Esophagus squamous epithelium (tissue), 4 donors: ENCODE measurements around the gene AIFM3.

Experiments
- POLR2A ChIP-seq, 4 donors: fragments of 450-650 bp; IDR thresholded peaks; one replicate each; pipeline ENCODE4 v1.6.1; 2017; ENCODE audit warnings: antibody characterized with exemption in 4 of 4, mild to moderate bottlenecking in 4 of 4, moderate library complexity in 3 of 4
- TF ChIP-seq, protein P1 (sequence below), 6 experiments: fragments of 450-650 bp in 4 of 6; fragments of 200-600 bp in 2 of 6; sonication (generic) in 2 of 6; IDR thresholded peaks; one replicate each; pipeline ENCODE4 v1.5.1; 2016 to 2019; ENCODE audit warnings: antibody characterized with exemption in 6 of 6, mild to moderate bottlenecking in 4 of 6, moderate library complexity in 4 of 6

DNA sequence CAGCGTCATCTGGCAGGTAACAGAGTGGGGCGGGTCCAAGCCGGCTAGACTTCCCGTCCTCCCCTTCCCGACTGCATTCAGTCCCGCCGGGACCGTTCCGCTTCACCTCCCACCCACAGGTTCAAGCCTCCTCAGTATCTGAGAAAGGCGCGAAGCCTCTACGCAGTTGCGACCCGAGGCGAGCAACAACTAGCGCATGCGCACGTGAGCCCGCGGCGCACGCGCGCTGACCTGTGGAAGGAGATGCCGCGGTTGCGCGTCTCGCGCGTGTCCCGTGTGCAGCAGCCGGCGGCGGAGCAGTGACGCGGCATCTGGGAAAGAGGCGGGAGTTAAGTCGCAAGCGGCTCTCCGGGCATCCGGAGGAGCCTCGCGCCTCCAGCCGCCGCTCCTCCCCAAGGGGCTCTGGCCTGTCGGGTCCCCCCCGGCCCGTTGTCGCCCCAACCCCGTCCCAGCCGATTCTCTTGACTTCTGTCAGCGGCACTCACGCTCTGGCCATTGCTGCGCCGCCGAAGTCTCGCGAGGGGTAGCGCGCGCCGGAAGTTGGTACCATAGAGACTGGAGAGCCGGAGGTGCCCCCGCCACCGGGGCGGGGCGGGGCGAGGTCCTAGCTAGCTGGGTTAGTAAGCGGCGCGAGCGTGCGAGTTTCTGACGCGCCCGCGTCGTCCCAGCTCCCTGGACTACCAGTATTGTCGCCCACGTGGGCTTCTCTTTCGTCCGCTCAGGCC lies 34.7 kb downstream of the AIFM3 start, which contains the start of gene THAP7:
- TF ChIP-seq, protein P1, sequence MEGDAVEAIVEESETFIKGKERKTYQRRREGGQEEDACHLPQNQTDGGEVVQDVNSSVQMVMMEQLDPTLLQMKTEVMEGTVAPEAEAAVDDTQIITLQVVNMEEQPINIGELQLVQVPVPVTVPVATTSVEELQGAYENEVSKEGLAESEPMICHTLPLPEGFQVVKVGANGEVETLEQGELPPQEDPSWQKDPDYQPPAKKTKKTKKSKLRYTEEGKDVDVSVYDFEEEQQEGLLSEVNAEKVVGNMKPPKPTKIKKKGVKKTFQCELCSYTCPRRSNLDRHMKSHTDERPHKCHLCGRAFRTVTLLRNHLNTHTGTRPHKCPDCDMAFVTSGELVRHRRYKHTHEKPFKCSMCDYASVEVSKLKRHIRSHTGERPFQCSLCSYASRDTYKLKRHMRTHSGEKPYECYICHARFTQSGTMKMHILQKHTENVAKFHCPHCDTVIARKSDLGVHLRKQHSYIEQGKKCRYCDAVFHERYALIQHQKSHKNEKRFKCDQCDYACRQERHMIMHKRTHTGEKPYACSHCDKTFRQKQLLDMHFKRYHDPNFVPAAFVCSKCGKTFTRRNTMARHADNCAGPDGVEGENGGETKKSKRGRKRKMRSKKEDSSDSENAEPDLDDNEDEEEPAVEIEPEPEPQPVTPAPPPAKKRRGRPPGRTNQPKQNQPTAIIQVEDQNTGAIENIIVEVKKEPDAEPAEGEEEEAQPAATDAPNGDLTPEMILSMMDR (IDR thresholded peaks at IDR 0.05) = peak in 1 of 6 experiments; percentile 11
- TF ChIP-seq POLR2A (IDR thresholded peaks at IDR 0.05) = peak in 3 of 4 donors; percentile 44 to 85 (median 84)
